Testis (tissue), 3 donors: ENCODE data around the gene SAMD4B. TPM values are rescaled to one million over a fixed set of nuclear protein-coding genes. Genes with fewer than 3 reads are reported as not detected.

Experiments
- DNase-seq: peaks from one replicate; pipeline ENCODE4 v3.0.0-alpha.2; 2019
- H3K27ac ChIP-seq, 2 donors: fragments of 200-600 bp; sonication (generic); one replicate each; pipeline ENCODE4 v1.5.1; 2019
- H3K27me3 ChIP-seq: fragments of 200-600 bp; sonication (generic); one replicate; pipeline ENCODE4 v1.5.1; 2019
- H3K36me3 ChIP-seq: fragments of 200-600 bp; sonication (generic); one replicate; pipeline ENCODE4 v1.5.1; 2017; ENCODE audit warnings: low read depth; ENCODE audit errors: missing control alignments
- H3K4me1 ChIP-seq: fragments of 200-600 bp; sonication (generic); one replicate; pipeline ENCODE4 v1.5.1; 2019
- H3K4me3 ChIP-seq, 2 donors: fragments of 200-600 bp; sonication (generic); one replicate each; pipeline ENCODE4 v1.5.1; 2017 to 2019
- H3K9me3 ChIP-seq: fragments of 200-600 bp; sonication (generic); one replicate; pipeline ENCODE4 v1.5.1; 2017
- CTCF ChIP-seq, 3 experiments: fragments of 450-650 bp in 2 of 3; fragments of 200-600 bp in 1 of 3; sonication (generic) in 1 of 3; IDR thresholded peaks; one replicate each; pipeline ENCODE4 v1.5.1; 2016 to 2019; ENCODE audit warnings: antibody characterized with exemption in 3 of 3, mild to moderate bottlenecking in 2 of 3, moderate library complexity in 1 of 3
- POLR2A ChIP-seq: fragments of 450-650 bp; IDR thresholded peaks from one replicate; pipeline ENCODE4 v1.6.1; 2017; ENCODE audit warnings: antibody characterized with exemption, mild to moderate bottlenecking, moderate library complexity
- WGBS, 2 donors: methylation state at CpG; one replicate each; pipeline ENCODE4 v1.1.5; 2018; 5-methylcytosine and 5-hydroxymethylcytosine counted together
- intact Hi-C: fragments of 100-400 bp; cut with DNase I; formaldehyde crosslinking; loops from one replicate; pipeline ENCODE4 v1.15.1; 2023; ENCODE audit warnings: low total_unique reads
- polyA plus RNA-seq: library from polyadenylated mRNA; stranded (reverse); fragments of 350-450 nt; fragmentation: Illumina TruSeq; extraction: RNeasy Lipid Tissue Mini Kit (QIAGEN cat#74804); gene quantifications from one replicate; pipeline ENCODE4 v1.2.3, GENCODE V29; 2014; ENCODE audit warnings: low read depth, low replicate concordance; ENCODE audit not compliant: insufficient read depth
- total RNA-seq, 2 donors: library from RNA; depleted of rRNA; stranded (reverse); fragments of >200 nt; gene quantifications; one replicate each; pipeline ENCODE4 v1.2.3, GENCODE V29; 2016

Gene SAMD4B
- total and polyA plus RNA-seq, 3 donors from 2014 or later = 159 to 276 (median 228) TPM

GRCh38 chr19:39303373-39304184 is 38.6 kb upstream of the SAMD4B start:
- TF ChIP-seq POLR2A (no peak), CTCF (IDR thresholded peaks at IDR 0.05) (no peak)
- no peaks in the 10 kb centered on the region for H3K4me1 ChIP-seq
- 58 to 63% methylated on average over 10 of the region's 10 CpGs for WGBS, 2 donors
- no peaks in the 10 kb centered on the region for H3K36me3 ChIP-seq
- no peak overlapping the region for H3K4me3 ChIP-seq
- intact Hi-C loops = no loop called here
- no peaks in the 10 kb centered on the region for H3K27me3 ChIP-seq
- H3K9me3 ChIP-seq = no peaks in the 10 kb centered on the region
- DNase-seq = no peak
- no peak overlapping the region for H3K27ac ChIP-seq

- DNase-seq = no peak
- no peak for TF ChIP-seq CTCF (IDR thresholded peaks at IDR 0.05)
- H3K4me3 ChIP-seq = no peak overlapping the region
- no peaks in the 10 kb centered on the region for H3K4me1 ChIP-seq
- H3K36me3 ChIP-seq = no peaks in the 10 kb centered on the region
- no peak overlapping the region for H3K27ac ChIP-seq
- no peaks in the 10 kb centered on the region for H3K9me3 ChIP-seq
- no peaks in the 10 kb centered on the region for H3K27me3 ChIP-seq
- intact Hi-C loops = no loop called here
Observed at GRCh38 chr19:39304185-39304513, 38.1 kb upstream of the SAMD4B start.

- intact Hi-C loops = no loop called here
- no peaks in the 10 kb centered on the region for H3K27me3 ChIP-seq
- no peak for DNase-seq
Observed at GRCh38 chr19:39304701-39305571, 37.3 kb upstream of the SAMD4B start.

GRCh38 chr19:39306075-39306474 is 36.1 kb upstream of the SAMD4B start:
- Histone ChIP-seq H3K27ac (no peak overlapping the region), H3K4me3 (no peak overlapping the region), H3K4me1 (no peaks in the 10 kb centered on the region), H3K27me3 (no peaks in the 10 kb centered on the region), H3K36me3 (no peaks in the 10 kb centered on the region), H3K9me3 (no peaks in the 10 kb centered on the region)
- DNase-seq = no peak
- intact Hi-C loops = no loop called here
- TF ChIP-seq POLR2A = no peak

More at GRCh38 chr19:39304701-39305571, 37.3 kb upstream of the SAMD4B start:
- TF ChIP-seq CTCF (IDR thresholded peaks at IDR 0.05) = no peak
- no peak for TF ChIP-seq POLR2A
- H3K4me3 ChIP-seq = no peak overlapping the region
- H3K27ac ChIP-seq = no peak overlapping the region
- 54% methylated on average over 6 of the region's 6 CpGs for WGBS, 2 donors
- H3K36me3 ChIP-seq = no peaks in the 10 kb centered on the region
- no peaks in the 10 kb centered on the region for H3K4me1 ChIP-seq
- H3K9me3 ChIP-seq = no peaks in the 10 kb centered on the region

GRCh38 chr19:39307046-39307821 is 35.0 kb upstream of the SAMD4B start:
- WGBS, 2 donors = 25 to 50% methylated on average over 27 to 64 of the region's 71 CpGs
- no peak for DNase-seq
- Histone ChIP-seq H3K9me3 (no peaks in the 10 kb centered on the region), H3K36me3 (no peaks in the 10 kb centered on the region), H3K27me3 (no peaks in the 10 kb centered on the region), H3K4me3 (peak overlapping the region; percentile 31 to 55), H3K4me1 (no peaks in the 10 kb centered on the region), H3K27ac (no peak overlapping the region)
- intact Hi-C loops = no loop called here
- no peak for TF ChIP-seq POLR2A
- no peak for TF ChIP-seq CTCF (IDR thresholded peaks at IDR 0.05)
